ENCODE results near the gene USP53.

DNA sequence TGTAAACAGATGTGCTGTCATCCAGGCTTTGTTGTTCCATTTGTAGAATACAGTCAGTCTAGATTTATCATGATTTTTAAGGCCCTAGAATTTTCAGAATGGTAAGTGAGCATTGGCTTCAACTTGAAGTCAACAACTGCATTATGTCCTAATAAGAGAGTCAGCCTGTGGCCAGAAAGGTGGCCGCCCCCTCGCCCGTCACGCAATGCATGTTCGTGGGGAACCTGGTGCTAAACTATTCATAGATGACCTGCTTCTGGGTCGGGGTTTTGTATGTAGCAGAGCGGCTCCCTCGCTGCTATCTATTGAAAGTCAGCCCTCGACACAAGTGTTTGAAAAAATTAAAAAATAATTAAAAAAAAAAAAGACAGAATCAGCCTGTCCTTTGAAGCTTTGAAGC, 24.7 kb downstream of the USP53 start:
- TF ChIP-seq, protein P1, sequence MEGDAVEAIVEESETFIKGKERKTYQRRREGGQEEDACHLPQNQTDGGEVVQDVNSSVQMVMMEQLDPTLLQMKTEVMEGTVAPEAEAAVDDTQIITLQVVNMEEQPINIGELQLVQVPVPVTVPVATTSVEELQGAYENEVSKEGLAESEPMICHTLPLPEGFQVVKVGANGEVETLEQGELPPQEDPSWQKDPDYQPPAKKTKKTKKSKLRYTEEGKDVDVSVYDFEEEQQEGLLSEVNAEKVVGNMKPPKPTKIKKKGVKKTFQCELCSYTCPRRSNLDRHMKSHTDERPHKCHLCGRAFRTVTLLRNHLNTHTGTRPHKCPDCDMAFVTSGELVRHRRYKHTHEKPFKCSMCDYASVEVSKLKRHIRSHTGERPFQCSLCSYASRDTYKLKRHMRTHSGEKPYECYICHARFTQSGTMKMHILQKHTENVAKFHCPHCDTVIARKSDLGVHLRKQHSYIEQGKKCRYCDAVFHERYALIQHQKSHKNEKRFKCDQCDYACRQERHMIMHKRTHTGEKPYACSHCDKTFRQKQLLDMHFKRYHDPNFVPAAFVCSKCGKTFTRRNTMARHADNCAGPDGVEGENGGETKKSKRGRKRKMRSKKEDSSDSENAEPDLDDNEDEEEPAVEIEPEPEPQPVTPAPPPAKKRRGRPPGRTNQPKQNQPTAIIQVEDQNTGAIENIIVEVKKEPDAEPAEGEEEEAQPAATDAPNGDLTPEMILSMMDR (IDR thresholded peaks at IDR 0.05), result no peak
- no peak for TF ChIP-seq POLR2A (IDR thresholded peaks at IDR 0.05)
